WTC11 (cell line): ENCODE results near the gene TBC1D23. TPM values are rescaled to one million over a fixed set of nuclear protein-coding genes. Genes with fewer than 3 reads are reported as not detected.

Source experiments
- ATAC-seq: fragments of 200-7000 bp; cut with Tn5 transposase; 2 replicates; pipeline ENCODE4 v1.10.0; 2021; ENCODE audit warnings: mild to moderate bottlenecking, moderate library complexity
- CTCF ChIA-PET: fragments of 300-600 bp; sonication (Branson Sonifier 250); formaldehyde crosslinking; loops from one replicate; lab custom pipeline; 2021; ENCODE audit warnings: antibody characterized with exemption; lab: Charles Lee
- POLR2A ChIA-PET: fragments of 350-600 bp; sonication (Branson Sonifier 250); formaldehyde crosslinking; loops from one replicate; lab custom pipeline; 2021; ENCODE audit warnings: antibody characterized with exemption; lab: Charles Lee
- DNase-seq: peaks from one replicate; pipeline ENCODE4 v3.0.0; 2021; ENCODE audit warnings: low spot score
- H3K27ac Mint-ChIP-seq: 2 replicates; pipeline ENCODE4 v1.8.0; 2021; ENCODE audit warnings: mixed read lengths
- H3K27me3 Mint-ChIP-seq: 2 replicates; pipeline ENCODE4 v1.8.0; 2021; ENCODE audit warnings: low read depth, mild to moderate bottlenecking, moderate library complexity, mixed read lengths
- H3K36me3 Mint-ChIP-seq: 2 replicates; pipeline ENCODE4 v1.8.0; 2021; ENCODE audit warnings: mixed read lengths
- H3K4me1 Mint-ChIP-seq: 2 replicates; pipeline ENCODE4 v1.8.0; 2022; ENCODE audit warnings: mixed read lengths
- H3K4me3 Mint-ChIP-seq: 2 replicates; pipeline ENCODE4 v1.8.0; 2021; ENCODE audit warnings: mild to moderate bottlenecking, moderate library complexity, mixed read lengths
- H3K9me3 Mint-ChIP-seq: 2 replicates; pipeline ENCODE4 v1.8.0; 2021; ENCODE audit warnings: mixed read lengths
- E2F1 ChIP-seq: sonication (generic); formaldehyde crosslinking; IDR thresholded peaks from 2 replicates; pipeline ENCODE4 v1.8.0; 2022; ENCODE audit warnings: mild to moderate bottlenecking, missing genetic modification reagents
- E2F4 ChIP-seq: sonication (generic); formaldehyde crosslinking; IDR thresholded peaks from 2 replicates; pipeline ENCODE4 v1.8.1; 2022; ENCODE audit warnings: low read depth, mild to moderate bottlenecking, moderate library complexity, missing genetic modification reagents, borderline replicate concordance
- MXD4 ChIP-seq: fragments of 250-450 bp; sonication (Bioruptor Pico); IDR thresholded peaks from 2 replicates; pipeline ENCODE4 v1.8.0; 2021; ENCODE audit warnings: mild to moderate bottlenecking, moderate library complexity, borderline replicate concordance
- RELA ChIP-seq: sonication (generic); formaldehyde crosslinking; IDR thresholded peaks from 2 replicates; pipeline ENCODE4 v1.8.1; 2022; ENCODE audit warnings: missing genetic modification reagents, mild to moderate bottlenecking, borderline replicate concordance
- ZMAT4 ChIP-seq: fragments of 250-450 bp; sonication (Bioruptor Pico); IDR thresholded peaks from 2 replicates; pipeline ENCODE4 v1.9.0; 2021; ENCODE audit warnings: mild to moderate bottlenecking
- ZNF138 ChIP-seq: sonication (generic); formaldehyde crosslinking; conservative IDR thresholded peaks from 2 replicates; pipeline ENCODE4 v1.8.1; 2022; ENCODE audit warnings: mild to moderate bottlenecking, moderate library complexity, missing genetic modification reagents
- ZNF281 ChIP-seq: sonication (generic); formaldehyde crosslinking; IDR thresholded peaks from 2 replicates; pipeline ENCODE4 v1.8.0; 2023; ENCODE audit warnings: mild to moderate bottlenecking, missing genetic modification reagents
- ZNF416 ChIP-seq: fragments of 250-450 bp; sonication (Bioruptor Pico); IDR thresholded peaks from 2 replicates; pipeline ENCODE4 v1.9.0; 2021; ENCODE audit warnings: mild to moderate bottlenecking, inconsistent platforms
- total RNA-seq: library from RNA; stranded (reverse); gene quantifications from 3 replicates; pipeline ENCODE4 v1.2.3, GENCODE V29; 2021
- TF ChIP-seq, protein P1 (sequence below): sonication (generic); formaldehyde crosslinking; conservative IDR thresholded peaks from 2 replicates; pipeline ENCODE4 v1.8.1; 2023; ENCODE audit warnings: mild to moderate bottlenecking, low read depth, missing genetic modification reagents, moderate library complexity
- TF ChIP-seq, protein P2 (sequence below): sonication (generic); formaldehyde crosslinking; IDR thresholded peaks from 2 replicates; pipeline ENCODE4 v1.8.0; 2022; ENCODE audit warnings: missing genetic modification reagents
- TF ChIP-seq, protein P3 (sequence below): sonication (generic); formaldehyde crosslinking; IDR thresholded peaks from 2 replicates; pipeline ENCODE4 v1.8.1; 2023; ENCODE audit warnings: mild to moderate bottlenecking, missing genetic modification reagents, moderate library complexity
- TF ChIP-seq, protein P4 (sequence below): fragments of 250-450 bp; sonication (Bioruptor Pico); IDR thresholded peaks from 2 replicates; pipeline ENCODE4 v1.9.0; 2021; ENCODE audit warnings: mild to moderate bottlenecking
- TF ChIP-seq, protein P5 (sequence below): sonication (generic); formaldehyde crosslinking; IDR thresholded peaks from 2 replicates; pipeline ENCODE4 v1.8.1; 2022; ENCODE audit warnings: mild to moderate bottlenecking, missing genetic modification reagents, moderate library complexity, borderline replicate concordance
- TF ChIP-seq, protein P6 (sequence below): sonication (generic); formaldehyde crosslinking; IDR thresholded peaks from 2 replicates; pipeline ENCODE4 v1.8.0; 2023; ENCODE audit warnings: missing genetic modification reagents, mild to moderate bottlenecking, borderline replicate concordance

The TBC1D23 gene
- total RNA-seq, 1 experiment from 2014 or later: 73.6 TPM

GRCh38 chr3:100252001-100252400 is 8.8 kb upstream of the TBC1D23 start:
- Mint-ChIP-seq H3K27me3 (0 out of 2 replicates have a peak, but pooled peaks cover 2% of the 10 kb centered on the region), H3K4me3 (no peak overlapping the region), H3K9me3 (peaks cover 14% of the 10 kb centered on the region), H3K36me3 (no peaks in the 10 kb centered on the region), H3K4me1 (peaks cover 3% of the 10 kb centered on the region), H3K27ac (no peak overlapping the region)
- ATAC-seq (no peak), DNase-seq (no peak)
- ChIA-PET POLR2A (no interaction called here), CTCF (no interaction called here)
- TF ChIP-seq E2F4 (CRISPR knock-in tag) (no peak), ZMAT4 (CRISPR knock-in tag) (no peak), E2F1 (no peak), ZNF281 (no peak), ZNF416 (CRISPR knock-in tag) (no peak), ZNF138 (CRISPR knock-in tag) (no peak), RELA (no peak), MXD4 (CRISPR knock-in tag) (no peak)
- TF ChIP-seq, protein P1, sequence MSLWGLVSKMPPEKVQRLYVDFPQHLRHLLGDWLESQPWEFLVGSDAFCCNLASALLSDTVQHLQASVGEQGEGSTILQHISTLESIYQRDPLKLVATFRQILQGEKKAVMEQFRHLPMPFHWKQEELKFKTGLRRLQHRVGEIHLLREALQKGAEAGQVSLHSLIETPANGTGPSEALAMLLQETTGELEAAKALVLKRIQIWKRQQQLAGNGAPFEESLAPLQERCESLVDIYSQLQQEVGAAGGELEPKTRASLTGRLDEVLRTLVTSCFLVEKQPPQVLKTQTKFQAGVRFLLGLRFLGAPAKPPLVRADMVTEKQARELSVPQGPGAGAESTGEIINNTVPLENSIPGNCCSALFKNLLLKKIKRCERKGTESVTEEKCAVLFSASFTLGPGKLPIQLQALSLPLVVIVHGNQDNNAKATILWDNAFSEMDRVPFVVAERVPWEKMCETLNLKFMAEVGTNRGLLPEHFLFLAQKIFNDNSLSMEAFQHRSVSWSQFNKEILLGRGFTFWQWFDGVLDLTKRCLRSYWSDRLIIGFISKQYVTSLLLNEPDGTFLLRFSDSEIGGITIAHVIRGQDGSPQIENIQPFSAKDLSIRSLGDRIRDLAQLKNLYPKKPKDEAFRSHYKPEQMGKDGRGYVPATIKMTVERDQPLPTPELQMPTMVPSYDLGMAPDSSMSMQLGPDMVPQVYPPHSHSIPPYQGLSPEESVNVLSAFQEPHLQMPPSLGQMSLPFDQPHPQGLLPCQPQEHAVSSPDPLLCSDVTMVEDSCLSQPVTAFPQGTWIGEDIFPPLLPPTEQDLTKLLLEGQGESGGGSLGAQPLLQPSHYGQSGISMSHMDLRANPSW (CRISPR knock-in tag): no peak
- TF ChIP-seq, protein P2, sequence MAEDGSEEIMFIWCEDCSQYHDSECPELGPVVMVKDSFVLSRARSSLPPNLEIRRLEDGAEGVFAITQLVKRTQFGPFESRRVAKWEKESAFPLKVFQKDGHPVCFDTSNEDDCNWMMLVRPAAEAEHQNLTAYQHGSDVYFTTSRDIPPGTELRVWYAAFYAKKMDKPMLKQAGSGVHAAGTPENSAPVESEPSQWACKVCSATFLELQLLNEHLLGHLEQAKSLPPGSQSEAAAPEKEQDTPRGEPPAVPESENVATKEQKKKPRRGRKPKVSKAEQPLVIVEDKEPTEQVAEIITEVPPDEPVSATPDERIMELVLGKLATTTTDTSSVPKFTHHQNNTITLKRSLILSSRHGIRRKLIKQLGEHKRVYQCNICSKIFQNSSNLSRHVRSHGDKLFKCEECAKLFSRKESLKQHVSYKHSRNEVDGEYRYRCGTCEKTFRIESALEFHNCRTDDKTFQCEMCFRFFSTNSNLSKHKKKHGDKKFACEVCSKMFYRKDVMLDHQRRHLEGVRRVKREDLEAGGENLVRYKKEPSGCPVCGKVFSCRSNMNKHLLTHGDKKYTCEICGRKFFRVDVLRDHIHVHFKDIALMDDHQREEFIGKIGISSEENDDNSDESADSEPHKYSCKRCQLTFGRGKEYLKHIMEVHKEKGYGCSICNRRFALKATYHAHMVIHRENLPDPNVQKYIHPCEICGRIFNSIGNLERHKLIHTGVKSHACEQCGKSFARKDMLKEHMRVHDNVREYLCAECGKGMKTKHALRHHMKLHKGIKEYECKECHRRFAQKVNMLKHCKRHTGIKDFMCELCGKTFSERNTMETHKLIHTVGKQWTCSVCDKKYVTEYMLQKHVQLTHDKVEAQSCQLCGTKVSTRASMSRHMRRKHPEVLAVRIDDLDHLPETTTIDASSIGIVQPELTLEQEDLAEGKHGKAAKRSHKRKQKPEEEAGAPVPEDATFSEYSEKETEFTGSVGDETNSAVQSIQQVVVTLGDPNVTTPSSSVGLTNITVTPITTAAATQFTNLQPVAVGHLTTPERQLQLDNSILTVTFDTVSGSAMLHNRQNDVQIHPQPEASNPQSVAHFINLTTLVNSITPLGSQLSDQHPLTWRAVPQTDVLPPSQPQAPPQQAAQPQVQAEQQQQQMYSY (CRISPR knock-in tag): no peak
- TF ChIP-seq, protein P3, sequence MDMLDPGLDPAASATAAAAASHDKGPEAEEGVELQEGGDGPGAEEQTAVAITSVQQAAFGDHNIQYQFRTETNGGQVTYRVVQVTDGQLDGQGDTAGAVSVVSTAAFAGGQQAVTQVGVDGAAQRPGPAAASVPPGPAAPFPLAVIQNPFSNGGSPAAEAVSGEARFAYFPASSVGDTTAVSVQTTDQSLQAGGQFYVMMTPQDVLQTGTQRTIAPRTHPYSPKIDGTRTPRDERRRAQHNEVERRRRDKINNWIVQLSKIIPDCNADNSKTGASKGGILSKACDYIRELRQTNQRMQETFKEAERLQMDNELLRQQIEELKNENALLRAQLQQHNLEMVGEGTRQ (CRISPR knock-in tag): no peak
- TF ChIP-seq, protein P4, sequence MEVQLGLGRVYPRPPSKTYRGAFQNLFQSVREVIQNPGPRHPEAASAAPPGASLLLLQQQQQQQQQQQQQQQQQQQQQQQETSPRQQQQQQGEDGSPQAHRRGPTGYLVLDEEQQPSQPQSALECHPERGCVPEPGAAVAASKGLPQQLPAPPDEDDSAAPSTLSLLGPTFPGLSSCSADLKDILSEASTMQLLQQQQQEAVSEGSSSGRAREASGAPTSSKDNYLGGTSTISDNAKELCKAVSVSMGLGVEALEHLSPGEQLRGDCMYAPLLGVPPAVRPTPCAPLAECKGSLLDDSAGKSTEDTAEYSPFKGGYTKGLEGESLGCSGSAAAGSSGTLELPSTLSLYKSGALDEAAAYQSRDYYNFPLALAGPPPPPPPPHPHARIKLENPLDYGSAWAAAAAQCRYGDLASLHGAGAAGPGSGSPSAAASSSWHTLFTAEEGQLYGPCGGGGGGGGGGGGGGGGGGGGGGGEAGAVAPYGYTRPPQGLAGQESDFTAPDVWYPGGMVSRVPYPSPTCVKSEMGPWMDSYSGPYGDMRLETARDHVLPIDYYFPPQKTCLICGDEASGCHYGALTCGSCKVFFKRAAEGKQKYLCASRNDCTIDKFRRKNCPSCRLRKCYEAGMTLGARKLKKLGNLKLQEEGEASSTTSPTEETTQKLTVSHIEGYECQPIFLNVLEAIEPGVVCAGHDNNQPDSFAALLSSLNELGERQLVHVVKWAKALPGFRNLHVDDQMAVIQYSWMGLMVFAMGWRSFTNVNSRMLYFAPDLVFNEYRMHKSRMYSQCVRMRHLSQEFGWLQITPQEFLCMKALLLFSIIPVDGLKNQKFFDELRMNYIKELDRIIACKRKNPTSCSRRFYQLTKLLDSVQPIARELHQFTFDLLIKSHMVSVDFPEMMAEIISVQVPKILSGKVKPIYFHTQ: no peak
- TF ChIP-seq, protein P5, sequence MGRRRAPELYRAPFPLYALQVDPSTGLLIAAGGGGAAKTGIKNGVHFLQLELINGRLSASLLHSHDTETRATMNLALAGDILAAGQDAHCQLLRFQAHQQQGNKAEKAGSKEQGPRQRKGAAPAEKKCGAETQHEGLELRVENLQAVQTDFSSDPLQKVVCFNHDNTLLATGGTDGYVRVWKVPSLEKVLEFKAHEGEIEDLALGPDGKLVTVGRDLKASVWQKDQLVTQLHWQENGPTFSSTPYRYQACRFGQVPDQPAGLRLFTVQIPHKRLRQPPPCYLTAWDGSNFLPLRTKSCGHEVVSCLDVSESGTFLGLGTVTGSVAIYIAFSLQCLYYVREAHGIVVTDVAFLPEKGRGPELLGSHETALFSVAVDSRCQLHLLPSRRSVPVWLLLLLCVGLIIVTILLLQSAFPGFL (CRISPR knock-in tag): no peak
- TF ChIP-seq, protein P6, sequence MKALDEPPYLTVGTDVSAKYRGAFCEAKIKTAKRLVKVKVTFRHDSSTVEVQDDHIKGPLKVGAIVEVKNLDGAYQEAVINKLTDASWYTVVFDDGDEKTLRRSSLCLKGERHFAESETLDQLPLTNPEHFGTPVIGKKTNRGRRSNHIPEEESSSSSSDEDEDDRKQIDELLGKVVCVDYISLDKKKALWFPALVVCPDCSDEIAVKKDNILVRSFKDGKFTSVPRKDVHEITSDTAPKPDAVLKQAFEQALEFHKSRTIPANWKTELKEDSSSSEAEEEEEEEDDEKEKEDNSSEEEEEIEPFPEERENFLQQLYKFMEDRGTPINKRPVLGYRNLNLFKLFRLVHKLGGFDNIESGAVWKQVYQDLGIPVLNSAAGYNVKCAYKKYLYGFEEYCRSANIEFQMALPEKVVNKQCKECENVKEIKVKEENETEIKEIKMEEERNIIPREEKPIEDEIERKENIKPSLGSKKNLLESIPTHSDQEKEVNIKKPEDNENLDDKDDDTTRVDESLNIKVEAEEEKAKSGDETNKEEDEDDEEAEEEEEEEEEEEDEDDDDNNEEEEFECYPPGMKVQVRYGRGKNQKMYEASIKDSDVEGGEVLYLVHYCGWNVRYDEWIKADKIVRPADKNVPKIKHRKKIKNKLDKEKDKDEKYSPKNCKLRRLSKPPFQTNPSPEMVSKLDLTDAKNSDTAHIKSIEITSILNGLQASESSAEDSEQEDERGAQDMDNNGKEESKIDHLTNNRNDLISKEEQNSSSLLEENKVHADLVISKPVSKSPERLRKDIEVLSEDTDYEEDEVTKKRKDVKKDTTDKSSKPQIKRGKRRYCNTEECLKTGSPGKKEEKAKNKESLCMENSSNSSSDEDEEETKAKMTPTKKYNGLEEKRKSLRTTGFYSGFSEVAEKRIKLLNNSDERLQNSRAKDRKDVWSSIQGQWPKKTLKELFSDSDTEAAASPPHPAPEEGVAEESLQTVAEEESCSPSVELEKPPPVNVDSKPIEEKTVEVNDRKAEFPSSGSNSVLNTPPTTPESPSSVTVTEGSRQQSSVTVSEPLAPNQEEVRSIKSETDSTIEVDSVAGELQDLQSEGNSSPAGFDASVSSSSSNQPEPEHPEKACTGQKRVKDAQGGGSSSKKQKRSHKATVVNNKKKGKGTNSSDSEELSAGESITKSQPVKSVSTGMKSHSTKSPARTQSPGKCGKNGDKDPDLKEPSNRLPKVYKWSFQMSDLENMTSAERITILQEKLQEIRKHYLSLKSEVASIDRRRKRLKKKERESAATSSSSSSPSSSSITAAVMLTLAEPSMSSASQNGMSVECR (CRISPR knock-in tag): no peak
